Neural crest cell (in vitro differentiated cells): Measurements from ENCODE around the gene GLT8D1. TPM values are rescaled to one million over a fixed set of nuclear protein-coding genes. Genes with fewer than 3 reads are reported as not detected.
A peak's percentile ranks its signal among the peaks of the same experiment; 100 is the strongest.

ENCODE experiments used
- DNase-seq: peaks from one replicate; pipeline ENCODE4 v3.0.0; 2021; ENCODE audit warnings: low read depth, mixed read lengths, low spot score
- H3K27ac Mint-ChIP-seq: one replicate; pipeline ENCODE4 v1.8.0; 2021; ENCODE audit warnings: mild to moderate bottlenecking, mixed read lengths; ENCODE audit not compliant: unreplicated experiment
- H3K27me3 Mint-ChIP-seq: 2 replicates; pipeline ENCODE4 v1.8.0; 2021; ENCODE audit warnings: low read depth, mild to moderate bottlenecking, mixed read lengths
- H3K36me3 Mint-ChIP-seq: 2 replicates; pipeline ENCODE4 v1.8.0; 2021; ENCODE audit warnings: low read depth, mild to moderate bottlenecking, mixed read lengths
- H3K4me1 Mint-ChIP-seq: 2 replicates; pipeline ENCODE4 v1.8.0; 2021; ENCODE audit warnings: mixed read lengths
- H3K4me3 Mint-ChIP-seq: one replicate; pipeline ENCODE4 v1.8.0; 2021; ENCODE audit warnings: mild to moderate bottlenecking, mixed read lengths
- H3K9me3 Mint-ChIP-seq: 2 replicates; pipeline ENCODE4 v1.8.0; 2021; ENCODE audit warnings: mixed read lengths
- CTCF ChIP-seq: fragments of 200-600 bp; sonication (generic); conservative IDR thresholded peaks from 2 replicates; pipeline ENCODE4 v1.5.0; 2021; ENCODE audit warnings: antibody characterized with exemption, mild to moderate bottlenecking
- total RNA-seq: library from RNA; stranded (reverse); gene quantifications from 2 replicates; pipeline ENCODE4 v1.2.1, GENCODE V29; 2021

The GLT8D1 gene
- total RNA-seq, 1 donor from 2014 or later = 64.1 TPM

DNA sequence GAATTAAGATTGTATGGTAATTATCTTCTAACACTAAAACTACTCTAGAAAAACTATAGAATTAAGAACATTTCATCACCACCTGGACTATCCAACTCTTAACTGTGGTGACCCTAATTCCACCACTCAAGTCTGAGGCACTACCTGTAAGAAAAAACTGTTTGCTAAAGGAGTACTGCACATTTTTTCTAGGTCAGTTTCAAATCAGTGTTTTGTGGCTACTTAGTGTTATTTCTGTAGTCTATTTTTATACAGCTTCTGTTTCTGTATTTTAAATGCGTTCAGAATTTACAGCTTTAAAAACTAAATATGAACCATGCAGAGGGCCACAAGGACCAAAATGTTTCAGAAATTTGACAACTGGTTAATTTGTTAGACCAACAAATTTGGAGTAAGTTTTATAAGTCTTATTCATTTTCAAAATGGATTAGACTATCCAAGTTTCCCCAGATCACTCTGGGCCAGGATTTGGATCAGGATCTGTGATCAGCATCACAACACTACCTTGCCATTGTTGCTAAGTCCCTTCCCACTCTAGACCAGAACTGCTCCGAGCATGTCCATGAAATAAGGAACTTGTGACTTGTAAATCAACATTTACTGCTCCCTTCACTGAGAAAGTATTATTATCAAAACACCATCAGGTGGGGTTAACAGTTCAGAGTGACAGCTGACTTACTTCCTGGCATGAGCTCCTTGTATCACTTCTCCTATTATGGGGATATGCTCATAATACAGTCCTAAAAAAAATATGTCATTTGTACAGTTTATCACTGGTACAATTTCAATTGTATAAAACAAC, 8.6 kb downstream of the GLT8D1 start:
- Mint-ChIP-seq H3K4me3 (peak overlapping the region; percentile 34), H3K27me3 (no peaks in the 10 kb centered on the region), H3K36me3 (peaks cover 24% of the 10 kb centered on the region), H3K27ac (no peak overlapping the region), H3K4me1 (no peaks in the 10 kb centered on the region), H3K9me3 (no peaks in the 10 kb centered on the region)
- no peak for TF ChIP-seq CTCF
- no peak for DNase-seq

DNA sequence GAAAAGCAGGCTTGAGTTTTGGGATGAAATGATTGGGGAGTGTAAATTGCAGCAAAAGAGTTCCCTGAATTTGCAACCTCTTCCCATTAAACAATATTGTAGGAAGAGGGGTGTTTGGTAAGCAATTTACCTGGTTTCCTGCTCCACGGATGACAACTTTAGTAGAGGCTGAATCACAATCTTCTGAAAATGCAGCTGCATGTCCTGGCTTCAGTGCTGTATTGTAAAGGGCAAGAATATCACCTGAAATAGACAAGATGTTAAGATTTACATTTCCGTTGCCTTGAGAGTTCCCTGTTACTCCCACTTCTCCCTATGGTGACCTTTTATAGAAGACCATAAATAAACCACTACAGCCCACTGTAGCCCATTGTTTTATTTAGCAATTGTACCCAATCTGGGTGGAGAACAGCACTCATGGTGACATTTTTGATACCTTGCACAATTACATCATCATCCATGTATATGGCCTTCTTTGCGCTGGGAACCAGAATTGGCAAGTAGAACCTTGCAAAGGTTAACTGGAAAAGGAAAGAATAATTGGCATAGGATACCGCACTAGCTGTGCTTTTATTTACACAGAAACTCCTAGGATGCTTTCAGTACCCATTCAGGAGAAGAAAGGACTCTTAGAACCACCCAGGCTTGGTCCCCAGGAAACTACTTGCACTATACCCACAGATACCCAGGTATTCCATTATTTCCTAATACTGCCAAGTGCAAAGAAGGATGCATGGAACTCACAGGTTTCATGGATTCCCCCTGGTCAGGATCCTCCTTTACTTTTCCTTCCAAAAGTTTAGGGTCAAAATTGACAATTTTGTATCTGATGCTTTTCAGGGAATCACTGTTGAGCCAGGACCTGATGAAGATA, 9.6 kb downstream of the GLT8D1 start:
- no peak overlapping the region for H3K27ac Mint-ChIP-seq
- peaks cover 26% of the 10 kb centered on the region for H3K36me3 Mint-ChIP-seq
- H3K4me1 Mint-ChIP-seq = no peaks in the 10 kb centered on the region
- H3K9me3 Mint-ChIP-seq = no peaks in the 10 kb centered on the region
- H3K27me3 Mint-ChIP-seq = no peaks in the 10 kb centered on the region
- DNase-seq = no peak
- no peak overlapping the region for H3K4me3 Mint-ChIP-seq
- TF ChIP-seq CTCF = no peak

DNA sequence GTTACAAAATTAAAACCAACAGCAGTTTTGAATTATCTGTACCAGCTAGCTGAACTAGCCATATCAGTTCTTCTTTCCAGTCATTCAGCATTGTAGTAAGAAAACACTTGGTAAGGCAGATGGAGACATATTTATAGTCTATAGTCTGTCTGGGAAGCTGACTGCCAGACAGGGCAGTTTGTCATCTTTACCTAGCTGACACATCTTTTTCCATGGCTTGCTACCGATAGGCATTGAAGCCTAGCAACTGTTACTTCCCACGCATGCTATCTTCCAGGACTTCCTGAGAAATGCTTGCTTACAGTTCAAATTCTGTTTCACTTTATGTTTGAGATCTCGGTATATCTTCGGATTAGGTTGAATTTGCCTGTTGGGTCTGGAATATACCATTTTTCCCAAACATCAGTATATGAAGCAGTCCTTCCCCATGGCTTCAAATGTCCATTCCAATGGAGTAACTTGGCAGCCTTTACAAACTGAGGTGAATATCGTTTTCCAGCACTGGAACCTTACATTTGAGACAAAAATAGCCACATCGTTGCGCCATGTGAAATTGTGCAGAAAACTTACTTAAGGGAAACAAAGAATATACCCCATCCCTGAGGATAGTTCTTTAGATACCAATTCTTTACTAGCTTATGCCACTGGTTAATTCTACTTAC, 10.9 kb downstream of the GLT8D1 start:
- Mint-ChIP-seq H3K27me3 (no peaks in the 10 kb centered on the region), H3K27ac (no peak overlapping the region), H3K4me1 (no peaks in the 10 kb centered on the region), H3K4me3 (no peak overlapping the region), H3K36me3 (peaks cover 28% of the 10 kb centered on the region), H3K9me3 (no peaks in the 10 kb centered on the region)
- no peak for TF ChIP-seq CTCF
- DNase-seq = no peak

DNA sequence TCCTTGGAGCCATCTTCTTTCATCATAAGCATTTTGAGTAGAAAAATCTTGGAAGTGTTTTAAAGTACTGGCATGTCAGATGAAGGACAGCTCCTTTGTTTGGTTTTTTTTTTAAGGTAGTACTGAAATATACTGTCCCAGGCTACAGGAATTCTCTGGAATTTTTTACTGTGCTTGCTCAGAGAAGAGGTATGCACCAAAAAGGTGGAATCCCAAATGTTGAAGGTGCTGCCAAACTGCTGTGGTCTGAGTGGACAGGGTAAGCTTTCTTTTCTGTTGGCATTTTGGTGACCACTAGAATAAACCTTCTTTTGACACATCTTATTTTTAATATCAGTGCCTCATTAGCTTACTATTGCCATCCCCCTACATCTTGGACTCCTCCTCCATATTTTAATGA, 12.5 kb downstream of the GLT8D1 start:
- Mint-ChIP-seq H3K4me3 (peak overlapping the region; percentile 64), H3K36me3 (peaks cover 35% of the 10 kb centered on the region), H3K9me3 (no peaks in the 10 kb centered on the region), H3K27ac (peak overlapping the region; percentile 87), H3K4me1 (peaks cover 8% of the 10 kb centered on the region), H3K27me3 (no peaks in the 10 kb centered on the region)
- DNase-seq = no peak
- no peak for TF ChIP-seq CTCF

DNA sequence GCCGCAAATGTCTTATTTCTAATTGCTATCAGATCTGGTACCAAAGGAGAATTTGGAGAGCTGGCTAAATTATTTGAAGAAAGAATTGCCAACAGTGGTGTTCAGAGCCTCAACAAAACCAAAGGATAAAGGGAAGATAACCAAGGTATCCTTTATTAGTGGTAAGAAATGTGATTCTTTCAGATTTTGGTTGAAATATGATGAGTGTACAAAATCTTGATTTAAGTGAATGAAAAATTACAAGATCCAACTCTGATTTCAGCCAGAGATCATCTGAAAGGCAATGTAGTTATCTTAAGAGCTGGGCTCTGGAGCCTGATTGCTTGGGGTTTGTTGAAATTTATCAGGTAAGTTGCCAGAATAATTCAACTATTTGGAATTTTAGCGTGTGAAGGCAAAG, 15.0 kb downstream of the GLT8D1 start:
- Mint-ChIP-seq H3K36me3 (peaks cover 35% of the 10 kb centered on the region), H3K9me3 (no peaks in the 10 kb centered on the region), H3K4me3 (peak overlapping the region; percentile 75), H3K4me1 (peaks cover 26% of the 10 kb centered on the region), H3K27ac (no peak overlapping the region), H3K27me3 (no peaks in the 10 kb centered on the region)
- no peak for TF ChIP-seq CTCF
- DNase-seq = no peak
